ENCODE data around the gene ZNF701. TPM values are rescaled to one million over a fixed set of nuclear protein-coding genes. Genes with fewer than 3 reads are reported as not detected.
"Not testable (repeated sequence)": the region's sequence is repeated elsewhere in the genome, so short reads cannot be mapped to it uniquely, and the experiment has no call there.

The ZNF701 gene
- total RNA-seq, 1 donor from 2014 or later: 17.3 TPM

GRCh38 chr19:52541608-52542007 lies 28.5 kb upstream of the ZNF701 start:
- peaks cover 25% of the 10 kb centered on the region for H3K36me3 Mint-ChIP-seq (ENCODE audit: low read depth)
- no peaks in the 10 kb centered on the region for H3K9me3 Mint-ChIP-seq
- H3K4me3 Mint-ChIP-seq: no peak overlapping the region
- no peak for TF ChIP-seq CTCF (conservative IDR thresholded peaks at IDR 0.05)
- H3K27me3 Mint-ChIP-seq (ENCODE audit: low read depth): peaks cover 6% of the 10 kb centered on the region
- H3K27ac Mint-ChIP-seq (ENCODE audit: unreplicated experiment): no peak overlapping the region
- peaks cover 9% of the 10 kb centered on the region for H3K4me1 Mint-ChIP-seq
- DNase-seq (ENCODE audit: low read depth, low spot score): no peak

GRCh38 chr19:52542541-52542940 lies 27.5 kb upstream of the ZNF701 start:
- not testable (repeated sequence) for H3K27me3 Mint-ChIP-seq (ENCODE audit: low read depth); H3K4me3 Mint-ChIP-seq; H3K27ac Mint-ChIP-seq (ENCODE audit: unreplicated experiment); H3K9me3 Mint-ChIP-seq; H3K4me1 Mint-ChIP-seq; DNase-seq (ENCODE audit: low read depth, low spot score)
- peaks cover 29% of the 10 kb centered on the region for H3K36me3 Mint-ChIP-seq (ENCODE audit: low read depth)

GRCh38 chr19:52542984-52543664 lies 27.0 kb upstream of the ZNF701 start:
- Mint-ChIP-seq H3K4me3 (no peak overlapping the region), H3K27ac (ENCODE audit: unreplicated experiment) (no peak overlapping the region), H3K36me3 (ENCODE audit: low read depth) (peaks cover 35% of the 10 kb centered on the region), H3K4me1 (peaks cover 4% of the 10 kb centered on the region), H3K27me3 (ENCODE audit: low read depth) (no peaks in the 10 kb centered on the region), H3K9me3 (no peaks in the 10 kb centered on the region)
- no peak for TF ChIP-seq CTCF (conservative IDR thresholded peaks at IDR 0.05)
- no peak for DNase-seq (ENCODE audit: low read depth, low spot score)

GRCh38 chr19:52554216-52554971 lies 15.7 kb upstream of the ZNF701 start:
- Mint-ChIP-seq H3K27ac (ENCODE audit: unreplicated experiment) (no peak overlapping the region), H3K27me3 (ENCODE audit: low read depth) (no peaks in the 10 kb centered on the region), H3K36me3 (ENCODE audit: low read depth) (peaks cover 77% of the 10 kb centered on the region), H3K9me3 (peaks cover 44% of the 10 kb centered on the region), H3K4me3 (no peak overlapping the region), H3K4me1 (no peaks in the 10 kb centered on the region)
- no peak for TF ChIP-seq CTCF (conservative IDR thresholded peaks at IDR 0.05)
- DNase-seq (ENCODE audit: low read depth, low spot score): no peak

- Mint-ChIP-seq H3K4me3 (no peak overlapping the region), H3K4me1 (no peaks in the 10 kb centered on the region), H3K27me3 (ENCODE audit: low read depth) (no peaks in the 10 kb centered on the region), H3K27ac (ENCODE audit: unreplicated experiment) (no peak overlapping the region), H3K36me3 (ENCODE audit: low read depth) (peaks cover 79% of the 10 kb centered on the region), H3K9me3 (peaks cover 37% of the 10 kb centered on the region)
- DNase-seq (ENCODE audit: low read depth, low spot score): no peak
- TF ChIP-seq CTCF (conservative IDR thresholded peaks at IDR 0.05): no peak
These were observed 12.7 kb upstream of the ZNF701 start for GRCh38 chr19:52557231-52557995.

DNA sequence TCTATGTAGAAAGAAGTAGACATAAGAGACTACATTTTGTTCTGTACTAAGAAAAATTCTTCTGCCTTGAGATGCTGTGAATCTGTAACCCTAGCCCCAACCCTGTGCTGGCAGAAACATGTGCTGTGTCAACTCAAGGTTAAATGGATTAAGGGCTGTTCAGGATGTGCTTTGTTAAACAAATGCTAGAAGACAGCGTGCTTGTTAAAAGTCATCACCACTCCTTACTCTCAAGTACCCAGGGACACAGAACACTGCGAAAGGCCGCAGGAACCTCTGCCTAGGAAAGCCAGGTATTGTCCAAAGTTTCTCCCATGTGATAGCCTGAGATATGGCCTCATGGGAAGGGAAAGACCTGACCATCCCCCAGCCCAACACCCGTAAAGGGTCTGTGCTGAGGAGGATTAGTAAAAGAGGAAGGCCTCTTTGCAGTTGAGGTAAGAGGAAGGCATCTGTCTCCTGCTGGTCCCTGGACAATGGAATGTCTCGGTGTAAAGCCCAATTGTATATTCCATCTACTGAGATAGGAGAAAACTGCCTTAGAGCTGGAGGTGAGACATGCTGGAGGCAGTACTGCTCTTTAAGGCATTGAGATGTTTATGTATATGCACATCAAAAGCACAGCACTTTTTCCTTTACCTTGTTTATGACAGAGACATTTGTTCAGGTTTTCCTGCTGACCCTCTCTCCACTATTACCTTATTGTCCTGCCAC lies 11.2 kb upstream of the ZNF701 start:
- H3K4me3 Mint-ChIP-seq; H3K27ac Mint-ChIP-seq (ENCODE audit: unreplicated experiment); H3K4me1 Mint-ChIP-seq; DNase-seq (ENCODE audit: low read depth, low spot score); H3K27me3 Mint-ChIP-seq (ENCODE audit: low read depth): not testable (repeated sequence)
- Mint-ChIP-seq H3K9me3 (peaks cover 24% of the 10 kb centered on the region), H3K36me3 (ENCODE audit: low read depth) (peaks cover 72% of the 10 kb centered on the region)

GRCh38 chr19:52561611-52562010 lies 8.5 kb upstream of the ZNF701 start:
- peaks cover 59% of the 10 kb centered on the region for H3K36me3 Mint-ChIP-seq (ENCODE audit: low read depth)
- not testable (repeated sequence) for DNase-seq (ENCODE audit: low read depth, low spot score)

More at GRCh38 chr19:52561611-52562010, 8.5 kb upstream of the ZNF701 start:
- not testable (repeated sequence) for H3K9me3 Mint-ChIP-seq; H3K4me3 Mint-ChIP-seq; H3K4me1 Mint-ChIP-seq; H3K27me3 Mint-ChIP-seq (ENCODE audit: low read depth); H3K27ac Mint-ChIP-seq (ENCODE audit: unreplicated experiment)
